Measurements from ENCODE around the gene DHRSX. TPM values are rescaled to one million over a fixed set of nuclear protein-coding genes. Genes with fewer than 3 reads are reported as not detected.

The DHRSX gene
- polyA plus RNA-seq, 2 of the 4 experiments (the other 2 are of a cell fraction): 32.1 to 56.3 TPM

DNA sequence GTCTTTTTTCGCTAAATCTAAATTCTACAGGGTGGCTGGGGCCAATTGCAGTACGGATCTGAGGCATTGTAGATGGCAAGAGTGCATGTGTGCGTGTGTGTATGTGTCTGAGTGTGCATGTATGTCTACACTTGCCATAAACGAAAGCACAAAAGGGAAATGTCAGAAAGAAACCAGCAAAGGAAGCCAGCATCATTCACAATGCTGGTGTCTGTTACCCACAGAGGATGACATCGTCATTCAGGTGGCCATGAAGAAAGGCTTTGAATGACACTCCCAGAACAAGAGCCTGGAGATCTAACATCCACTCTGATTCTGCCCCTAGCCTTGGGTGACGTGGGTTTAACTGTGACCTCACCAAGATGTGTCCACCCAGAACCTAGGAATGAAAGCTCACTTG, 124.6 kb downstream of the DHRSX start:
- TF ChIP-seq CHD4 (IDR thresholded peaks at IDR 0.05; ENCODE audit: borderline replicate concordance) (no peak), HMGXB4 (CRISPR knock-in tag; IDR thresholded peaks at IDR 0.05; ENCODE audit: borderline replicate concordance) (no peak), SREBF2 (IDR thresholded peaks at IDR 0.05) (no peak), TFCP2L1 (CRISPR knock-in tag; IDR thresholded peaks at IDR 0.05) (no peak), SMC3 (IDR thresholded peaks at IDR 0.05) (no peak), POLR2A (IDR thresholded peaks at IDR 0.05; ENCODE audit: low read length) (no peak), ESRRA (IDR thresholded peaks at IDR 0.05; ENCODE audit: borderline replicate concordance, low read length) (no peak), KDM1A (IDR thresholded peaks at IDR 0.05; ENCODE audit: low read depth) (no peak), RARB (CRISPR knock-in tag; IDR thresholded peaks at IDR 0.05) (no peak), ZC3H11A (IDR thresholded peaks at IDR 0.05) (no peak), MAX (IDR thresholded peaks at IDR 0.05) (no peak), FOXS1 (CRISPR knock-in tag; IDR thresholded peaks at IDR 0.05) (no peak), CEBPB (IDR thresholded peaks at IDR 0.05) (no peak), ZSCAN20 (CRISPR knock-in tag; IDR thresholded peaks at IDR 0.05) (no peak), FOSL2 (IDR thresholded peaks at IDR 0.05) (no peak), FOSL2 (CRISPR knock-in tag; IDR thresholded peaks at IDR 0.05) (no peak), HEYL (CRISPR knock-in tag; IDR thresholded peaks at IDR 0.05) (no peak)
- TF ChIP-seq, protein P1, sequence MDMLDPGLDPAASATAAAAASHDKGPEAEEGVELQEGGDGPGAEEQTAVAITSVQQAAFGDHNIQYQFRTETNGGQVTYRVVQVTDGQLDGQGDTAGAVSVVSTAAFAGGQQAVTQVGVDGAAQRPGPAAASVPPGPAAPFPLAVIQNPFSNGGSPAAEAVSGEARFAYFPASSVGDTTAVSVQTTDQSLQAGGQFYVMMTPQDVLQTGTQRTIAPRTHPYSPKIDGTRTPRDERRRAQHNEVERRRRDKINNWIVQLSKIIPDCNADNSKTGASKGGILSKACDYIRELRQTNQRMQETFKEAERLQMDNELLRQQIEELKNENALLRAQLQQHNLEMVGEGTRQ (IDR thresholded peaks at IDR 0.05): no peak
- H3K27ac ChIP-seq: no peak overlapping the region
- H3K4me1 ChIP-seq: no peaks in the 10 kb centered on the region
- no peak overlapping the region for H3K4me3 ChIP-seq
- ATAC-seq (no peak), DNase-seq (ENCODE audit: low read depth in 1 of 2, low spot score in 1 of 2) (no peak), FAIRE-seq (no peak)
- no peaks in the 10 kb centered on the region for H3K9me3 ChIP-seq
- ChIA-PET CTCF (no interaction called here), POLR2A (no interaction called here)
- no peak overlapping the region for H3K4me2 ChIP-seq
- 94% methylated on average over 6 of the region's 6 CpGs for WGBS (ENCODE audit: missing lambda C conversion rate)

DNA sequence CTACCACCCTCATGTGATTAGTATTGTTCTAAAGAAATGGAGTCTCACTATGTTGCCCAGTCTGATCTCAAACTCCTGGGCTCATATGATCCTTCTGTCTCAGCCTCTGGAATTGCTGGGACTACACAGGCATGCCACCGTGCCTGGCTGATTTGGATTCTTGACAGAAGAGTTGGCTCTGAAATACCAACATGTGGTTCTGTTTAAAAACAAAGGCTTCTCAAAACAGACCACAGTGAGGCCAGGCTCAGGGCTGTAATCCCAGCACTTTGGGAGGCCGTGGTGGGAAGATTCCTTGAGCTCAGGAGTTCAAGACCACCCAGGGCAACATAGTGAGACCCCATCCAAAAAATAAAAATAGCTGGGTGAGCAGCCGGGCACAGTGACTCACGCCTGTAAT, 126.7 kb downstream of the DHRSX start:
- Histone ChIP-seq H3K9me3 (no peaks in the 10 kb centered on the region), H3K4me2 (no peak overlapping the region), H3K4me3 (no peak overlapping the region), H3K4me1 (no peaks in the 10 kb centered on the region), H3K27ac (no peak overlapping the region)
- DNase-seq (ENCODE audit: low read depth in 1 of 2, low spot score in 1 of 2) (no peak), ATAC-seq (no peak), FAIRE-seq (no peak)
- ChIA-PET CTCF (no interaction called here), POLR2A (no interaction called here)
- 78% methylated on average over 4 of the region's 4 CpGs for WGBS (ENCODE audit: missing lambda C conversion rate)
- TF ChIP-seq NPAS2 (CRISPR knock-in tag; IDR thresholded peaks at IDR 0.05; ENCODE audit: borderline replicate concordance): no peak
- TF ChIP-seq, protein P1 (IDR thresholded peaks at IDR 0.05): no peak
- no peak for TF ChIP-seq MAFK (IDR thresholded peaks at IDR 0.05; ENCODE audit: partially characterized antibody)
- TF ChIP-seq HMGXB4 (CRISPR knock-in tag; IDR thresholded peaks at IDR 0.05; ENCODE audit: borderline replicate concordance): no peak
- no peak for TF ChIP-seq EHF (CRISPR knock-in tag; IDR thresholded peaks at IDR 0.05)
- no peak for TF ChIP-seq ZC3H11A (IDR thresholded peaks at IDR 0.05)
- TF ChIP-seq EP300 (IDR thresholded peaks at IDR 0.05): no peak
- no peak for TF ChIP-seq HDAC2 (IDR thresholded peaks at IDR 0.05)
- no peak for TF ChIP-seq SREBF2 (IDR thresholded peaks at IDR 0.05)
- TF ChIP-seq CHD2 (IDR thresholded peaks at IDR 0.05; ENCODE audit: low read length, partially characterized antibody): no peak
- TF ChIP-seq, protein P2, sequence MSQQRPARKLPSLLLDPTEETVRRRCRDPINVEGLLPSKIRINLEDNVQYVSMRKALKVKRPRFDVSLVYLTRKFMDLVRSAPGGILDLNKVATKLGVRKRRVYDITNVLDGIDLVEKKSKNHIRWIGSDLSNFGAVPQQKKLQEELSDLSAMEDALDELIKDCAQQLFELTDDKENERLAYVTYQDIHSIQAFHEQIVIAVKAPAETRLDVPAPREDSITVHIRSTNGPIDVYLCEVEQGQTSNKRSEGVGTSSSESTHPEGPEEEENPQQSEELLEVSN (IDR thresholded peaks at IDR 0.05; ENCODE audit: borderline replicate concordance, low read depth): no peak
- TF ChIP-seq SMC3 (IDR thresholded peaks at IDR 0.05): no peak
- no peak for TF ChIP-seq MAX (IDR thresholded peaks at IDR 0.05)
- TF ChIP-seq RARB (CRISPR knock-in tag; IDR thresholded peaks at IDR 0.05): no peak
- no peak for TF ChIP-seq NR3C1 (IDR thresholded peaks at IDR 0.05)
- no peak for TF ChIP-seq EHMT2 (IDR thresholded peaks at IDR 0.05; ENCODE audit: low read depth)
- no peak for TF ChIP-seq HEYL (CRISPR knock-in tag; IDR thresholded peaks at IDR 0.05)
- no peak for TF ChIP-seq REST (IDR thresholded peaks at IDR 0.05)

All from A549 (cell line).